HG03354 (cell line): ENCODE results near the gene C11orf54.

ENCODE experiments used
- ATAC-seq: cut with Tn5 transposase; IDR thresholded peaks from one replicate; pipeline ENCODE4 v1.9.1; 2021; ENCODE audit warnings: mild to moderate bottlenecking; ENCODE audit not compliant: unreplicated experiment, poor library complexity, severe bottlenecking

The C11orf54 gene

GRCh38 chr11:93741094-93741881, at the start of gene C11orf54, which contains the start of gene TAF1D:
Gene C11orf54 (plus strand): TSS chr11:93741672. CDS start chr11:93747394, 5,722 bp downstream.
Gene TAF1D (minus strand): TSS chr11:93741495. CDS start chr11:93739304, 2,191 bp downstream.
- ATAC-seq, result peak; percentile 89

DNA sequence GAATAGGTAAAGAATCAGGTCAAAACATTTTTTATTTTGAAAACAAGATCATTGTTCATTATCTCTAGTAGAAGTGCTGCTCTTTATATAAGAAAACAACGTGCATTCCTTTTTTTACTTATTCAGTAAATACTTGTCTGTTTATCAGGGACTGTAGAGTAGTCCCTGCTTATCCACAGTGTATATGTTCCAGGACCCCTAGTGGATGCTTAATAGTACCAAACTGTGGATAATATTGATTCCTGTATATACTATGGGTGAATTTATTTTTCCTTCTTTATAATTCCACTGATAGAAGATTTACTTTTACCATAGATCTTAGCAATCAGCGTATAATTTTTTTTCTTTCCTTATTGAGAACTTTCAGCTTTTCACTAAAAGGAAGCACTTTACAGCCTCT, 47.4 kb upstream of the C11orf54 start:
- no peak for ATAC-seq

DNA sequence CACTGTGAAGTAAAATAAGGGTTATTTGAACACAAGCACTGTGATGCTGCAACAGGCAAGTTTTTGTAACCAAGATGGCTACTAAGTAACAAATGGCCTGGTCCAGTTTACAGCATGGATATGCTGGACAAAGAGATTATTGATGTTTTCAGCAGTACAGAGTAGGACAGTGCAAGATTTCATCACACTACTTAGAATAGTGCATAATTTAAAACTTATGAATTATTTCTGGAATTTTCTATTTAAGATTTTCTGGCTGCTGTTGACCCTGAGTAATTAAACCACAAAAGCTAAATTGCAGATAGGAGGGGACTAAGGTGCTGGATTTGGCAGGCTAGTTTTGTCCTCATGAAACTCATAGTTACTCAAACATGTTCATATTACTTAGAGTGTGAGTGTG, 46.9 kb upstream of the C11orf54 start:
- no peak for ATAC-seq

DNA sequence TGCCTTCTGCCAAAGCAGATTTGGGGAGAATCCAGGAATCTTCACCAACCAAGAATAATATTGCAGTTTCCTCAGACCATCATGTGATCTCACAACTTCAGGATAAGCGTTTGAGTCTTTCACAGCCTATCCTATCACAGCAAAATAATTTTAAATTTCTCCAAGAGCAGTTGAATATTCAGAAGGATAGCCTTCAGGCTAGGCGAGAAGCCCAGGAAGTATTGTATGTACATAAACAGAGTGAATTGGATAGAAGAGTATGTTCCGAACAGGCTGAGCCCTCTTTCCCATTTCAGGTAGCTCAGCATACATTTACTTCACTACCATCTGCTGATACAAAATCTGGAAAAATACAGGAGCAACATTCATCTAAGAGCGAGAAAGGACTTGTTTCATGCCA, 43.9 kb upstream of the C11orf54 start:
- no peak for ATAC-seq

- no peak for ATAC-seq
These were observed 40.6 kb upstream of the C11orf54 start for GRCh38 chr11:93700830-93701229.

DNA sequence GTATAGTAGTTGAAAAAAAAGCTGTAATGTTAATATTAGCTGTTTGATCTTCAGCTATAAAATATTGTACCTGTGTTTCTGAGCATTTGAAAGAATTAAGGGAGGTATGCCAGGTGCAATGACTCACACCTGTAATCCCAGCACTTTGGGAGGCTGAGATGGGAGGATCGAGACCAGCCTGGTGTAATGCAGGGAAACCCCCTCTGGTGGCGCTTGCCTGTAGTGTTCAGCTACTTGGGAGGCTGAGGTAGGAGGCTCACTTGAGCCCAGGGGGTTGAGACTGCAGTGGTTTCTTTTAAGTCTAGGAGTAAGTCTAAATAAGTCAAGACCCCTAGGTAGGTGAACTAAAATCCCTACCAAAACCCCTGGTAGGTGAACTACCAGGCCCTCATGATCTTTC, 37.2 kb upstream of the C11orf54 start:
- ATAC-seq, result no peak

- ATAC-seq, result no peak
These were observed 31.2 kb upstream of the C11orf54 start for GRCh38 chr11:93710239-93710638.

DNA sequence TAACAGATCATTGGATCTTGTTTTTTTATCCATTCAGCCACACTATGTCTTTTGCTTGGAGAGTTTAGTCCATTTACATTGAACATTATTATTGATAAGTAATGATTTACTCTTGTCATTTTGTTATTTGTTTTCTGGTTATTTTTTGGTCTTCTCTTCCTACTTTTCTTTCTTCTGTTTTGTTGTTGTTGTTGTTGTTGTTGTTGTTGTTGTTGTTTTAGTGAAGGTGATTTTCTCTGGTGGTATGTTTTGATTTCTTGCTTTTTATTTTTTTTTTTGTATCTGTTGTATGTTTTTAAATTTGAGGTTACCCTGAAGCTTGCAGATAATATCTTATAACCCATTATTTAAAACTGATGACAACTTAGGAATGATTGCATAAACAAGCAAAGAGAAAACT, 28.8 kb upstream of the C11orf54 start:
- ATAC-seq, result no peak

GRCh38 chr11:93715797-93716396, 25.6 kb upstream of the C11orf54 start:
- ATAC-seq, result no peak

DNA sequence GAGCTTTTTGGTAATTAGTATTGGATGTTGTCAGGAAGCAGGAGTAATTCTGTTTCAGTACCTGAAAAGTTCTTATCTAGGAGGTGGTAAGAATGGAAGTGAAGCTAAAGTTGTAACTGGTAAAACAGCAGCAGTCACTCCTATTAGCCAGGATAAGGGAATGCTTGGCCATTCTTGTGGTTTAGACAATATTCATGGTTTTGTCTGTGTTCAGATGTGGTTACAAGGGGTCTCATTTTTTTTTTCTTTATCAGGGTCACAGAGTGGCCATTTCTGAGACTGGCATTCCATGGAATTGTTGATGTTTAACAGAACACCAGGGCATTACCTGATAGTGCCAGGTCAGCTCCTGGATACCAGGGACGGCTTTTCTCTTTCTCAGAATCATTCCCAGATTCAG, 24.0 kb upstream of the C11orf54 start:
- no peak for ATAC-seq

GRCh38 chr11:93718057-93718563, 23.4 kb upstream of the C11orf54 start:
- ATAC-seq, result peak; percentile 90

DNA sequence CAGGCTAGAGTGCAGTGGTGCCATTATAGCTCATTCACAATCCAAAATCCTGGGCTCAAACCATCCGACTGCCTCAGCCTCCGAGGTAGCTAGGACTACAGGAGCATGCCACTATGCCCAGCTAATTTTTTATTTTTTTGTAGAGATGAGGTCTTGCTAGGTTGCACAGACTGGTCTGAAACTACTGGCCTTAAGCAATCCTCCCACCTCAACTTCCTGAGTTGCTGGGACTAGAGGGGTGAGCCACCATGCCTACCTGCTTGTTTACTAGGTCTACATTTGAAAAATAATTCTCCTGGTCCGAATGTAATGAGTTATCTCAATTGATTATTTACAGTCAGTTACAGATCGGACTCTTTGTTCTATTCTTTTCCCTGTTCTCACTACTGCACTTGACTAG, 22.2 kb upstream of the C11orf54 start:
- no peak for ATAC-seq

DNA sequence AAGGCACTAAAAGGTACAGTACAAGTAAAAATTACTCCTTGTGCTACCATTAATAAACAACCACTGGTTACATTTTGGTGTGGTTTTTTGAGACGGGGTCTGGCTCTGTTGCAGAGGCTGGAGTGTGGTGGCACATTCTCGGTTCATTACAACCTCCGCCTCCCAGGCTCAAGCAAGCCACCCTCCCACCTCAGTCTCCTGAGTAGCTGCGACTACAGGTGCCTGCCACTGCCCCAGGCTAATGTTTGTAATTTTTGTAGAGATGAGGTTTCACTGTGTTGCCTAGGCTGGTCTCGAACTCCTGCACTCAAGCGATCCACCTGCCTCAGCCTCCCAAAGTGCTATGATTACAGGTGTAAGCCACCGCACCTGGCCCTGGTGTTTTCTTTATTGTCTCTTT, 20.9 kb upstream of the C11orf54 start:
- no peak for ATAC-seq

DNA sequence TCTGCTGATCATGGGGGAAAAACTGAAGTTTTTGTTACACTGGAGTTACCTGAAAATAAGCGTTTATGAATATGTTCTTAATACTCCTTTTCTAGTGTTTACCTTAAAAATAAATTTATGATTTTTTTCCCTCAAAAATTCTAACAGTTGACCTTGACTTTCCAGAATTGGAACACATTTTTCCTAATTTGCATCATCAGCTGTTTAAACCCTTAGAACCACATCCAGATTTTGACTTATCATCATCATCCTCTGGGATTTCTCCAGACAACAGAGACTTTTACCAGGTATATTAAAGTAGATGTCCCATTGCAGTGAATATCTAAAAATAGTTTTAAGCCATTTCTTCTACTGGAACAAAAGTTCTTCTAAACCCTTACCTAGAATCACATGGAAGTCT, 17.4 kb upstream of the C11orf54 start:
- no peak for ATAC-seq

DNA sequence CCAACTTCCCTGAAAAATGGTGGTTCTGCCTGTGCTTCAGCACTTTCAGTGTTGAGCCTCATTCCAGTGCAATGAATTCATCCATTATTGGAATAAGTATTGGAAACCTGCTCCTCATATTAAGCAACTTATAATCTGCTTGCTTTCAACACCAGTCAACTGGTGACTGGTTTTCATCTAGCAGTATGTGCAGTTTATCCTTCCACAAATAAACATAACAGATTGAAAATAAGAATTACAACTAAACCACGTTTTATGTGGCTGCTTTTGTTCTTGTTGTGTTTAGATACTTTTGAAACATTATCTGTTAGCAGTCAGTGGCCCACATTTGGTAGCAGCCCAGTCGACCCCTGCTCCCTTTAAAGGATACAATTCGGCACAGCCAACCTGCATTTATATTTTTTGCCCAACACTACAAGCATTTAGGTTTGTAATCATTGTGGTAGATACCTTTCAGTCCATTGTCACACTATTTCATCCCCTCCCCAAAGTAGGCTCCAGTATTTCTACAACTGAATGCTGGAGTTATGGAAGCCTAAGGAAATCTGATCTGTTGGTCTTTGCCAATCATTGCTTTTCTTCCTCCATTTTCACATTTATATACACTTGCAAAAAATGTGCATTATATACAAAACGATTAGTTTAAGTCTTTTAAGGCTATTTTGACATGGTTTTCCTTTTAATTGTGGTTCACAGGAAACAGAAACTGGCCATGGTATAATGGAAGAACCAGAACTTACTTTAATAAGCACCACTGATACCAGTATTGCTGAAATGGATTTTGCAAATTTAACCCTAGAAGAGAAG, 13.3 kb upstream of the C11orf54 start:
- ATAC-seq, result no peak

- no peak for ATAC-seq
These were observed 12.7 kb upstream of the C11orf54 start for GRCh38 chr11:93728792-93729128.

- no peak for ATAC-seq
These were observed 12.3 kb upstream of the C11orf54 start for GRCh38 chr11:93729129-93729616.

DNA sequence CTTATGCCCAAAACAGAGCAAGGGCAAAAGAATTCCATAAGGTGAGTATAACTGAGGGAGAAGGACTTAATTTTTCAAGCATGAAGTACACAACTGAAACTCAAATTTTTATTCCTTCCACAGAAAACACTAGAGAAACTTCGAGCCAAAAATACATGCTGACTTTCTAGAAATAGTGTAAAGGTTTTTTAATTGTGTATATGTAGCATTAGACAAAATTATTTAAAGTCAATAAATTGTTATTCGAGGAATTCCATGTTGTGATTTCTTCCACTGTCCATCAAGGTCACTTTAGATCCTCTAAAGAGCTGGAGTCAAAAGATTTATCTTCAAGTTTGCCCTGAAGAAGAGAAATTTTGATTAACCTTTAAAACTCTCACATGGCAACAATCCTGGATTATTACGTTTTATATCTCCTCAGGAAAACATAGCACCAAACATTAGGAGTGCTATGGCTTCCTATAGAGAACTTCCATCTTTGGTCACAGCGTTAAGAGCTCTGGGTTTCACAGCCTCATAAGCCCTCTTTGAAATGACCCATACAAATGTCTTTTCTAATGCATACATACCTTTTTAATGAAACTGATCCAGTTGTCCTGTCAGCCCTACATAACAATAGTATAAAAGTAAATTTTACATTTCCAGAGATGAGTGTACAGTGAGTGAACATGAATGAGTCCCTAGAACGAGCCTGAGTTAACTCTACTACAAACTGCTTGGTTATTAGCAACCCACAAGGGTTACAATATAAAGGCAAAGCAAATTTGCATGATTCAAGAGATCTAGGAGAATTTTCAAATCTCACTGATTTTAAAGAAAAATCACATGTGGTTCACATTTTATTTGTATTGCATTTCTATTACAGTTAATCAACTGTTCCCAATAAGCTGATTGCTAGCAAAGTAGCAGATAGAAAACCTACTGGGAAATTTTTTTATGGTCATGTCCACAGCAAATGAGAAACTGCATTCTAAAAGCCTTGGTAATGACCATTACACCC, 11.1 kb upstream of the C11orf54 start:
- ATAC-seq, result no peak

DNA sequence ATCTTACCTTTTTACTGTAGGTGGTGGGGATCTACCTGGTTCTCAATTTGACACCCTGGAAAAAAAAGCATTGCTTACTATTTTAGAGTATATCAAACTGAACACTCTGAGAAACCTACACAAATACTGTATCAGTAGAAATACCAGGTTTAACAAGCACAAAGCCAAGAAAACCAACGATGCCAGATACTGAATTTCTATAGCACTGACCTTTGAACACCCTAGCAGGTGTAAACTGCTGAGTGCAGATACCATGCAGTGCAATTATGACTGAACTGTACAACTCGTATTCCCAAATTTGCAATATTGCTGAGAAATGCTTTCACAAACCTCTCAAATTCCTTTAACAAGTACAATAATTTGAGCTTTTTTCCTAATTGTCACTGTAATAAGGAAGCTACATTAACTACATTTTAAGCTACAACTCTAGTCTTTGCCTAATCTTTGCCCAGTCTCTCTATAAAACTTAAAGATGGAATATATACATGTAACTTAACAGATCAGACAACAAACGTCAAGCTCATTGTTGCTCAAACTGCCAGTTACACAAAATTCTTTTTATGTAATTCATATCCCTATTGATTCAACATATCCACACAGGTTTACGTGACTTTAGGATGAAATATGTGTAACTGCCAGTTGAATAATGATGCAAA, 9.1 kb upstream of the C11orf54 start:
- no peak for ATAC-seq
